ENCODE results near the gene MRPL36.
"Not testable (repeated sequence)": the region's sequence is repeated elsewhere in the genome, so short reads cannot be mapped to it uniquely, and the experiment has no call there.

MRPL36 gene

GRCh38 chr5:1796371-1797102 is 3.1 kb downstream of the MRPL36 start:
- no peak for DNase-seq (ENCODE audit: low read depth)

GRCh38 chr5:1795931-1796330 is 3.7 kb downstream of the MRPL36 start:
- no peak for DNase-seq (ENCODE audit: low read depth)

- no peak for DNase-seq (ENCODE audit: low read depth)
Measured at GRCh38 chr5:1795506-1795905, 4.1 kb downstream of the MRPL36 start.

- DNase-seq (ENCODE audit: low read depth): no peak
Measured at GRCh38 chr5:1794901-1795290, 4.7 kb downstream of the MRPL36 start.

- no peak for DNase-seq (ENCODE audit: low read depth)
Measured at GRCh38 chr5:1793966-1794900, 5.4 kb downstream of the MRPL36 start.

GRCh38 chr5:1793301-1793740 is 6.3 kb downstream of the MRPL36 start:
- no peak for DNase-seq (ENCODE audit: low read depth)

- peak; percentile 71 for DNase-seq (ENCODE audit: low read depth)
Measured at GRCh38 chr5:1792842-1793266, 6.8 kb downstream of the MRPL36 start.

- no peak for DNase-seq (ENCODE audit: low read depth)
Measured at GRCh38 chr5:1791176-1791575, 8.5 kb downstream of the MRPL36 start.

- DNase-seq (ENCODE audit: low read depth): no peak
Measured at GRCh38 chr5:1789834-1790471, 9.7 kb downstream of the MRPL36 start.

- DNase-seq (ENCODE audit: low read depth): not testable (repeated sequence)
Measured at GRCh38 chr5:1789438-1789833, 10.2 kb downstream of the MRPL36 start.

- DNase-seq (ENCODE audit: low read depth): no peak
Measured at GRCh38 chr5:1788828-1789227, 10.8 kb downstream of the MRPL36 start.

- DNase-seq (ENCODE audit: low read depth): no peak
Measured at GRCh38 chr5:1788200-1788599, 11.4 kb downstream of the MRPL36 start.

- no peak for DNase-seq (ENCODE audit: low read depth)
Measured at GRCh38 chr5:1787472-1788047, 12.1 kb downstream of the MRPL36 start.

- DNase-seq (ENCODE audit: low read depth): no peak
Measured at GRCh38 chr5:1786621-1787471, 12.8 kb downstream of the MRPL36 start.

- no peak for DNase-seq (ENCODE audit: low read depth)
Measured at GRCh38 chr5:1785984-1786383, 13.7 kb downstream of the MRPL36 start.

GRCh38 chr5:1785062-1785461 is 14.6 kb downstream of the MRPL36 start:
- no peak for DNase-seq (ENCODE audit: low read depth)

- DNase-seq (ENCODE audit: low read depth): no peak
Measured at GRCh38 chr5:1784197-1785050, 15.2 kb downstream of the MRPL36 start.

GRCh38 chr5:1783216-1783554 is 16.5 kb downstream of the MRPL36 start:
- peak; percentile 20 for DNase-seq (ENCODE audit: low read depth)

GRCh38 chr5:1782385-1783215 is 17.0 kb downstream of the MRPL36 start:
- DNase-seq (ENCODE audit: low read depth): no peak

Measured in activated gamma-delta T cell treated with anti-CD3 and anti-CD28 coated beads, Interleukin-2, amount 50 U/mL, for 16 hours (primary cell).